ENCODE data around the gene PGK1.
"Not testable (repeated sequence)": the region's sequence is repeated elsewhere in the genome, so short reads cannot be mapped to it uniquely, and the experiment has no call there.

The PGK1 gene

GRCh38 chrX:78116365-78116764, 12.3 kb downstream of the PGK1 start:
- no peak for DNase-seq (ENCODE audit: low read depth)

DNA sequence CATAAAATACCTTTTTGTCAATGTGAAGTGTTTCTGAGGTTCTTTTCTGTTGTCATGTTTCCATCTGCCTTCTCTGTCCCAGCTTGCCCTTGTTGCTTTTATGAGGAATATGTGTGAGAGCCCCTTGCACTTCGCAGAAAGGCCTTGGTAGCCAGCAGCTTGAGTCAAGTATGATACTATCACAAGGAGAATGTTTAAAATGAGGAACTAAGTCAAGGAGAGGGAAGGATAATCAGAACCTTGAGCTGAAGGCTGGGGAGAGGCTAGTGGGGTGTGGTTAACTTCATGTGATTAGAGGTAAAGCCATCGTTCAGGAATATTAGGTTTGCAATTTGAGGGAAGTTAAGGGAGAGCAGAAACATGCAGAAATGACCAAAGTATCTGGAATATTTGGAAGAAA, 12.7 kb downstream of the PGK1 start:
- DNase-seq (ENCODE audit: low read depth), result no peak

DNA sequence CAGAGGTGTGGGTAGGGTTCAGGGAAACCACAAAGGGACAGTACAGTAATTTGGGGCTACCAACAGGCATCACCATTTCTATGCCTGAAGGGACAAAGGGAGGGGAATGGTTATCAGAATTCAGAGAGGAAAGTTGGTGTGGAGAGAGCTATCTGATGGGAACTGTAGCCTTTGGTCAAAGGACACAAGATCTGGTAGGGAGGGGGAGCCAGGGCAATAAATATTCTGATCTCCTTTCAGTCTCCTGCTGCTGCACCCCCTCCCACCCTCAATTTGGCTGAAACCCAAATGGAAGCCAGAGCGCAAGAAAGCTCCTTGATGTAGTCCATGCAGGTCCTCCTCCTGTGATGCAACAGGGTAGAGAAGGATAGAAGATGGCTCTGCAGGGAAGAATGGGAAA, 14.6 kb downstream of the PGK1 start:
- no peak for DNase-seq (ENCODE audit: low read depth)

DNA sequence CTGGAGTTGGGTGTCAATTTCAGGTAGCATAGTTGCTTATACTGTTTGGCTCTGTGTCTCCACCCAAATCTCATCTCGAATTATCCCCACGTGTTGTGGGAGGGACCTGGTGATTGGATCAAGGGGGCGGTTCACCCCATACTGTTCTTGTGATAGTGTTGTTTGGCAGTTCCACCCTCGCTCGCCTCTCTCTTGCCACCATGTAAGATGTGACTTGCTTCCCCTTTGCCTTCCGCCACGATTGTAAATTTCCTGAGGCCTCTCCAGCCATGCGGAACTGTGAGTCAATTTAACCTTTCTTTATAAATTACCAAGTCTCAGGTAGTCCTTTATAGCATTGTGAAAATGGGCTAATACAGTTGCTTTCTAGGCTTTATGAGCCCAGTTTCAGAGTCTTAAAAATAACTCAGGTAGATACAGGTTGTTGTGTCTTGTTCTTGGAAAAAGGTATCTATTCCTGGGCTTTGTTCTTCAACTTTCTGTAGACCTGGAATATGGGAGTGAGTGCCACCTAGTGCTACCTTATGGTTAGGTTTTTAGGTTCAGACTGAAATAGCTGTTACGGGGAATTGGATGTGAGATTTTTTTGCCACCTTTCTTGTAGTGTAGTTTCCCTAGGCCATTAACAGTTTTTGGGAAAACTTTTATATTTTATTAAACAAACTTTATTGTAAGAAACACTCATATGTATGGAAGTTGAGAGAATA, 15.6 kb downstream of the PGK1 start:
- no peak for DNase-seq (ENCODE audit: low read depth)

DNA sequence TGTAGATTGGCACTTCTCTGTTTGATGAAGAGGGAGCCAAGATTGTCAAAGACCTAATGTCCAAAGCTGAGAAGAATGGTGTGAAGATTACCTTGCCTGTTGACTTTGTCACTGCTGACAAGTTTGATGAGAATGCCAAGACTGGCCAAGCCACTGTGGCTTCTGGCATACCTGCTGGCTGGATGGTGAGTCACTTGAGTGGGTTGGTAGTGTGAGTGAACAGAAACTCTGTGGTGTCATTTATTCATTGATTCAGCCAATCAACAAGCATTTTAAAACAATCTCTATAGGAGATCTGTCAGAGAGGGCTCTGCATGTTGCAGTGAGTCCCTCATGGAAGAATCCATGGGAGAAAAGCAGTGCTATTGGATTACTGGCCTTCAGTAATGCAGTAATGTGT, 19.1 kb downstream of the PGK1 start:
- no peak for DNase-seq (ENCODE audit: low read depth)

- no peak for DNase-seq (ENCODE audit: low read depth)
Observed at GRCh38 chrX:78124307-78124706, 20.3 kb downstream of the PGK1 start.

GRCh38 chrX:78125148-78125547, 21.1 kb downstream of the PGK1 start:
- DNase-seq (ENCODE audit: low read depth), result no peak

GRCh38 chrX:78125781-78126180, 21.7 kb downstream of the PGK1 start:
- not testable (repeated sequence) for DNase-seq (ENCODE audit: low read depth)

DNA sequence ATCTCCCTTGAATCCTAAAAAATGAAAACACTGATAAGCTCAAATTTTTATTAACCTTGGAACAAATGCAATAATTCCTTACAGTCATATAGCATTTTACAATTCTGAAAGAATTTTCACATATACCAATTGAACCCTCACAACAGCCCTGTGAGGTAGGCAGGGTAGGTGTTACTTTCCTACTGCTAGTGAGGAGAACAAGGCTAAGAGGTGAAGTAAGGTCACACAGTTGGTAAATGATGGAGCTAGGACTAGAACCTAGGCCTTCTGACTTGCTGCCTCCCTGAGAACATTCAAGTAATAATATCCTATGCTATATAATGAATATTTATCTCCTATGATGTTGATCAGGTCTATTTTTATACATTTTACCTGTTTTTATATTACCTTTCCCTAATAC, 25.7 kb downstream of the PGK1 start:
- DNase-seq (ENCODE audit: low read depth), result no peak

DNA sequence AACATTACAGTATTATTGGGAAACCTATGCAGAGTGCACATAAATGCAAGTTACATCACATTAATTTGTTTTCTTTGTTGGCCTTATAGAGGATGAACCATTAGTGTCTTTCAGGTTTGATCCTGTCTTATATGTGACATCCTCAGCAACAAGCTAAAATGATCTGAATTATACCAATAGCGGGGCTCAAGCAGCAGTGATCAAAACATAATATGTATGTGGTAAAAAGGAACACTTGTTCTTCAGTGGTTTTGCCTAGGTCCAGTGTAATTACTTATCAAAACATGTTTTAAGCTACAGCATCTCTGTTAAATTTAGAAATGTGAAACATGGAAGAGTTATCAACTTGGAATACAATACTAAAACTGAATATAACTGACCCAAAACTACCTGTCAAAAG, 26.3 kb downstream of the PGK1 start:
- no peak for DNase-seq (ENCODE audit: low read depth)

DNA sequence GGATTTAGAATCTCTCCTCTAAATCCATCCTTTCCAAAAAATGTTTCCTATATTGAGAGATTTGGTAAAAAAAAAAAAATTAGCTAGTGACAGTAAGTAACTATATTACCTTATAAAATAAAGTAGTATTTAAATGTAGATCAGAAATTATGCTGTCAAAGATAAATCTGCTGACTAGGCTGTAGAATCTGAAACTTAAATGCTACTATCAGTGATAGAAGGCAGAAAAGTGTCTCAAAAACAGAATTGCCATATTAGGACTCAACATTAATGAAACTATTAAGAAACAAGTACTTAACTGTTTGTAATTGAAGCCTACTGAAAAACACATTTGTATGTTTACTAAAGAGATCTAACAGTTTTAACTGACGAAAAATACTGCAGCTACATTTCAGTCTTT, 27.1 kb downstream of the PGK1 start:
- no peak for DNase-seq (ENCODE audit: low read depth)

- no peak for DNase-seq (ENCODE audit: low read depth)
Observed at GRCh38 chrX:78133238-78133960, 29.4 kb downstream of the PGK1 start.

DNA sequence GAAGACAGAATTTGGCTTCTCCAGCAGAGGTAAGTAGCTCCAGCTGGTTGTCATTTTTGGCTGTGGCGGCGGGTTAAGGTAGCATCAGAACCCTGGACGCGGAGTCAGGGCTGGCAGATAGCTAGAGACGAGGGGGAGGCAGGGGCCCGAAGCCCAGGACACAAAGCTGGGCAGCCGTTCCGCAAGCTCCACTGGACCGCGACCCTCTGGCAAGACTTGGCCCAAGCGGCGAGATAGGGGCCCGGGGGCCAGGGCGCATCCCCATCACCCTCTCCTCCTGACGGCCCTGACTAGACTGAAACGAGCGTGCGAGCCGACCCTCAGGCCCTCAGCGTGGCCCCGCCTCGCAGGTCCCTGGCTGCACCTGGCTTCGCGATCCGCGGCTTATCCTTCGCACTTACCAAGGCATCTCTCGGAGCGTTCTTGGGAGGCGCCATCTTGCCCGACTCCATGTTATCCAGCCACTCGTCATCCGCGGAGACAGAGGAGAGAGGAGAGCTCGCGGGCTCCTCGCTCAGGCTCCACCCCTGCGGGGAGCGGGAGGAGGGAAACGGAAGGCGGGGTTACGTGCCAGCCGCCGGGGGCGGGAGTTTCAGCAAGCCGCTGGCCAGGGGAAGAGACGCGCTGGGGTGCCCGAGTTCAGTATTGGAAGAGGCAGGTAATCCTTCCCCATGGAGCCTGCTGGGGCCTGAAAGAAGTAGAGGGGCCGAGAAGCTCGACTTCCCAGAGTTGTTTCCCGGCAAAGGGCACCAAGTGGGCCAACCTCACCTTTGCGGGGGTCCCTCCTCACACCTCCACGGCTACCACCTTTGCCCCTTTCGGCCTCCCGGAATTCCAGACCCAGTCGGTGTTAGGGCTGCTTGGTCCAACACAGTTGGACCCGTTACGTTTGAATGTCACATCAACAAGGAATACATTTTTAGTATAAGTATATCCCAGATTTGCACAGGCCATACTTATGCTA, 35.4 kb downstream of the PGK1 start, which contains the start of gene TAF9B:
TSS of gene TAF9B (minus strand) at position 491 of the 964 bp plus-strand sequence. CDS start at position 452, 39 bp downstream.
- peak; percentile 36 for DNase-seq (ENCODE audit: low read depth)

DNA sequence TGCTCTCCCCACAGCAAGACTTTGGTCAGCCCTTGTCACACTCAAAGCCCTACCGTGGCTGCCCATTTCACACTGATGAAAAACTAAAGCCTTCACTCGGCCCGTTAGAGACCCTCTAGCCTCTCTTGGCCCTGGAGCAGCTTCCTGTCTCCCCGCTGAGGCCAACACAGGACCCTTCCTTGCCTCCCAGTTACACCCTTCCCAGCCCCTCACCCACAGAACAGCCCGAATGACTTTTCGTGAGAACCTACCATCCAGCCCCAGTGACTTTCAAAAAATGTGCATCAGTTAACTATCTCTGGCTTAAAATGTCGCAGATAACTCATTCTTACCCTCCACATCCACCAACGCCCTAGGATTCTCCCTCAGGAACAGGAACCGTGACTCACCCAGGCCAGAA, 36.2 kb downstream of the PGK1 start:
- DNase-seq (ENCODE audit: low read depth), result no peak

DNA sequence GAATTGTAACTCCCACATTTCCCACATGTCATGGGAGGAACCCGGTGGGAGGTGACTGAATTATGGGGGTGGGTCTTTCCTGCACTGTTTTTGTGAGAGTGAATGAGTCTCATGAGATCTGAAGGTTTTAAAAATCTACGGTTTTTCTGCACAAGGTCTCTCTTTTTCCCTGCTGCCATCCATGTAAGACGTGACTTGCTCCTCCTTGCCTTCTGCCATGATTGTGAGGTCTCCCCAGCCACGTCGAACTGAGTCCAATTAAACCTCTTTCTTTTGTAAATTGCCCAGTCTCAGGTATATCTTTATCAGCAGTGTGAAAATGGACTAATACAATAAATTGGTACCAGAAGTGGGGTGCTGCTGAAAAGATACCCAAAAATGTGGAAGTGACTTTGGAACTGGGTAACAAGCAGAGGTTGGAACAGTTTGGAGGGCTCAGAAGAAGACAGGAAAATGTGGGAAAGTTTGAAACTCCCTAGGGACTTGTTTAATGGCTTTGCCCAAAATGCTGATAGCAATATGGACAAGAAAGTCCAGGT, 43.0 kb downstream of the PGK1 start:
- not testable (repeated sequence) for DNase-seq (ENCODE audit: low read depth)

DNA sequence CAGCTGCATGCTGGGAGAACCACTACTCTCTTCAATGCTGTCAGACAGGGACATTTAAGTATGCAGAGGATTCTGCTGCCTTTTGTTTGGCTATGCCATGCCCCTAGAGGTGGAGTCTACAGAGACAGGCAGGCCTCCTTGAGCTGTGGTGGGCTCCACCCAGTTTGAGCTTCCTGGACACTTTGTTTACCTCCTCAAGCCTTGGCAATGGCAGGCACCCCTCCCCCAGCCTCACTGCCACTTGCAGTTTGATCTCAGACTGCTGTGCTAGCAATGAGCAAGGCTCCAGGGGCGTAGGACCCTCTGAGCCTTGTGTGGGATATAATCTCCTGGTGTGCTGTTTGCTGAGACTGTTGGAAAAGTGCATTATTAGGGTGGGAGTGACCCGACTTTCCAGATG, 53.3 kb downstream of the PGK1 start:
- DNase-seq (ENCODE audit: low read depth), result not testable (repeated sequence)

- DNase-seq (ENCODE audit: low read depth), result not testable (repeated sequence)
Observed at GRCh38 chrX:78157846-78158245, 53.8 kb downstream of the PGK1 start.

DNA sequence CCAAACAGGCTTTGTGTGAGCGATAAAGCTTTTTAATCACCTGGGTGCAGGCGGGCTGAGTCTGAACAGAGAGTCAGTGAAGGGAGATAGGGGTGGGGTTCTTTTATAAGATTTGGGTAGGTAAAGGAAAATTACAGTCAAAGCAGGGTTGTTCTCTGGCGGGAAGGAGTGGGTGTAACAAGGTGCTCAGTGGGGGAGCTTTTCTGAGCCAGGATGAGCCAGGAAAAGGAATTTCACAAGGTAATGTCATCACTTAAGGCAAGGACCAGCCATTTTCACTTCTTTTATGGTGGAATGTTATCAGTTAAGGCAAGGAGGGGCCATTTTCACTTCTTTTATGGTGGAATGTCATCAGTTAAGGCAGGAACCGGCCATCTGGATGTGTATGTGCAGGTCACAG, 56.7 kb downstream of the PGK1 start:
- not testable (repeated sequence) for DNase-seq (ENCODE audit: low read depth)

DNA sequence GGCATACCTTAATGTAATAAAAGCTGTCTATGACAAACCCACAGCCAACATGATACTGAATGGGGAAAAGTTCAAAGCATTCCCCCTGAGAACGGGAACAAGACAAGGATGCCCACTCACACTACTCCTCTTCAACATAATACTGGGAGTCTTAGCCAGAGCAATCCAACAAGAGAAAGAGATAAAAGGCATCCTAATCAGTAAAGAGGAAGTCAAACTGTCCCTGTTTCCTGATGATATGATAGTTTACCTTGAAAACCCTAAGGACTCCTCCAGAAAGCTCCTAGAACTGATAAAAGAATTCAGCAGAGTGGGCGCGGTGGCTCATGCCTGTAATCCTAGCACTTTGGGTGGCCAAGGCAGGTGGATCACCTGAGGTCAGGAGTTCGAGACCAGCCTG, 59.1 kb downstream of the PGK1 start:
- not testable (repeated sequence) for DNase-seq (ENCODE audit: low read depth)

GRCh38 chrX:78165425-78165824, 61.4 kb downstream of the PGK1 start:
- no peak for DNase-seq (ENCODE audit: low read depth)

DNA sequence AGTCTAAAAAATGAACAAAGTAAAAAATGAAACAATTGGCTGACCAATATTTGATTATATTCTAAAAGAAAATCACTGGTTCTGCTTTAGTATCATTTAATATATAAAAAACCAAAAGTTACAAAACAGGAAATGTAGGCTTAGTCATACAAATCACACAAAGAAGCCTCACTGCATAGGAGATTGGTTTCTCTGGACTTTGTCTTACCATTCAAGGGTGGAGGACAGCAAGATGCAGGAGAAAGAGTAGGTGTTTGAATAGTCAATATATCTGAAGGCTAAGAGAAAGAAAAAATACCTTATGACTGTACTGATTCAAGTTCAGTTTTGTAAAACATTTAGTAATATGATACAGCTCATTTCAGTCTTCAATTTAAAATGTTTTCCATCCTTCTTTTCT, 64.0 kb downstream of the PGK1 start:
- no peak for DNase-seq (ENCODE audit: low read depth)

Measured in stimulated activated CD8-positive, alpha-beta memory T cell treated with anti-CD3 and anti-CD28 coated beads, Interleukin-15, amount 100 ng/mL, for 24 hours (primary cell).